Stimulated activated CD8-positive, alpha-beta memory T cell treated with anti-CD3 and anti-CD28 coated beads, Interleukin-2, amount 100 ng/mL, for 1 hour (primary cell): ENCODE results near the gene IFITM5.
"Not testable (repeated sequence)": the region's sequence is repeated elsewhere in the genome, so short reads cannot be mapped to it uniquely, and the experiment has no call there.

Experiments
- DNase-seq, 2 donors: peaks; one replicate each; pipeline ENCODE4 v3.0.0-alpha.2; 2020; ENCODE audit warnings: low read depth in 2 of 2

The IFITM5 gene

GRCh38 chr11:299081-299891 is at the start of gene IFITM5:
Gene IFITM5, minus strand, starts transcription at chr11:299526. Its CDS starts 36 bp downstream, at chr11:299490.
- no peak for DNase-seq

GRCh38 chr11:346529-346928 is 47.2 kb upstream of the IFITM5 start:
- DNase-seq, result no peak

- DNase-seq, result no peak
Observed at GRCh38 chr11:344836-345578, 45.7 kb upstream of the IFITM5 start.

GRCh38 chr11:342328-342727 is 43.0 kb upstream of the IFITM5 start:
- no peak for DNase-seq

GRCh38 chr11:340539-341512 is 41.5 kb upstream of the IFITM5 start:
- no peak for DNase-seq

- DNase-seq, result no peak
Observed at GRCh38 chr11:339963-340362, 40.6 kb upstream of the IFITM5 start.

GRCh38 chr11:337711-338110 is 38.4 kb upstream of the IFITM5 start:
- no peak for DNase-seq

- no peak for DNase-seq
Observed at GRCh38 chr11:336659-337198, 37.4 kb upstream of the IFITM5 start.

GRCh38 chr11:335779-336658 is 36.7 kb upstream of the IFITM5 start:
- DNase-seq, result no peak

- no peak for DNase-seq
Observed at GRCh38 chr11:334264-334994, 35.1 kb upstream of the IFITM5 start.

GRCh38 chr11:333616-334263 is 34.4 kb upstream of the IFITM5 start:
- not testable (repeated sequence) for DNase-seq

GRCh38 chr11:332651-333480 is 33.5 kb upstream of the IFITM5 start:
- no peak for DNase-seq

GRCh38 chr11:331358-332060 is 32.2 kb upstream of the IFITM5 start:
- DNase-seq, result no peak

- DNase-seq, result no peak
Observed at GRCh38 chr11:330694-331357, 31.5 kb upstream of the IFITM5 start.

- DNase-seq, result no peak
Observed at GRCh38 chr11:330307-330693, 31.0 kb upstream of the IFITM5 start.

GRCh38 chr11:329886-330253 is 30.5 kb upstream of the IFITM5 start:
- DNase-seq, result no peak

- not testable (repeated sequence) for DNase-seq
Observed at GRCh38 chr11:328516-329100, 29.3 kb upstream of the IFITM5 start.
